ENCODE data around the gene NCOA7. TPM values are rescaled to one million over a fixed set of nuclear protein-coding genes. Genes with fewer than 3 reads are reported as not detected.

Gene NCOA7
- total RNA-seq, 1 experiment from 2014 or later, result 13.8 TPM

DNA sequence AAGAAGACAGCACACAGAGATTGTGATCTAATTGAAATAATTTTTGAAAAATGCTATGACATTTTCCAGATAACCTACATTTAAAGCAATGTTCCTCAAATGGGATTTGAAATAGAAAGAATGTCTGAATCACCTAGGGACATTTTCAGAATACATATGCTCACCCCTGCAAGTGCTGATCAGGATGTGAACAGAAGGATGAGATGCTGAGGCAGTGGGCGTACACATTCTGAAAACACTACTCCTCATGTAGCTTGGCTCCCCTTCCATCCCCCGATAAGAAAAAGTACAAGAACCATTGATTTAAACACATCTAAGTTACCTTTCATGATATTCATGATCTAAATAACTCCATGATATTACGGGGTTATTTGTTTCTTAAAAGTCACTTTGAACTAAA is 136.0 kb downstream of the NCOA7 start:
- no peak for DNase-seq (ENCODE audit: low read depth, low spot score)
- TF ChIP-seq CEBPB (IDR thresholded peaks at IDR 0.05; ENCODE audit: low read depth) (no peak), ELF1 (IDR thresholded peaks at IDR 0.05; ENCODE audit: borderline replicate concordance, low read depth) (no peak), SRF (IDR thresholded peaks at IDR 0.05; ENCODE audit: low read depth) (no peak), MAX (IDR thresholded peaks at IDR 0.05) (no peak), FOSL1 (IDR thresholded peaks at IDR 0.05; ENCODE audit: low read depth) (no peak), SIN3A (IDR thresholded peaks at IDR 0.05; ENCODE audit: low read depth) (no peak), ZNF274 (IDR thresholded peaks at IDR 0.05; ENCODE audit: low read depth, low read length) (no peak), EGR1 (IDR thresholded peaks at IDR 0.05; ENCODE audit: low read depth) (no peak), SP1 (IDR thresholded peaks at IDR 0.05; ENCODE audit: low read depth) (no peak), EZH2phosphoT487 (IDR thresholded peaks at IDR 0.05; ENCODE audit: borderline replicate concordance) (no peak), ZFX (IDR thresholded peaks at IDR 0.05) (no peak), JUND (IDR thresholded peaks at IDR 0.05) (no peak), CBX3 (IDR thresholded peaks at IDR 0.05; ENCODE audit: low read depth) (no peak), YY1 (IDR thresholded peaks at IDR 0.05; ENCODE audit: extremely low read depth, insufficient replicate concordance, low read depth, low read length) (no peak), POLR2A (IDR thresholded peaks at IDR 0.05; ENCODE audit: borderline replicate concordance, extremely low read depth, insufficient read depth, insufficient read length) (no peak), TCF7L2 (IDR thresholded peaks at IDR 0.05; ENCODE audit: borderline replicate concordance, extremely low read depth, insufficient read depth, insufficient read length) (no peak), POLR2AphosphoS5 (IDR thresholded peaks at IDR 0.05; ENCODE audit: low read depth, low read length) (no peak)
- TF ChIP-seq, protein P1, sequence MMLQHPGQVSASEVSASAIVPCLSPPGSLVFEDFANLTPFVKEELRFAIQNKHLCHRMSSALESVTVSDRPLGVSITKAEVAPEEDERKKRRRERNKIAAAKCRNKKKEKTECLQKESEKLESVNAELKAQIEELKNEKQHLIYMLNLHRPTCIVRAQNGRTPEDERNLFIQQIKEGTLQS (IDR thresholded peaks at IDR 0.05), result no peak
- TF ChIP-seq, protein P2, sequence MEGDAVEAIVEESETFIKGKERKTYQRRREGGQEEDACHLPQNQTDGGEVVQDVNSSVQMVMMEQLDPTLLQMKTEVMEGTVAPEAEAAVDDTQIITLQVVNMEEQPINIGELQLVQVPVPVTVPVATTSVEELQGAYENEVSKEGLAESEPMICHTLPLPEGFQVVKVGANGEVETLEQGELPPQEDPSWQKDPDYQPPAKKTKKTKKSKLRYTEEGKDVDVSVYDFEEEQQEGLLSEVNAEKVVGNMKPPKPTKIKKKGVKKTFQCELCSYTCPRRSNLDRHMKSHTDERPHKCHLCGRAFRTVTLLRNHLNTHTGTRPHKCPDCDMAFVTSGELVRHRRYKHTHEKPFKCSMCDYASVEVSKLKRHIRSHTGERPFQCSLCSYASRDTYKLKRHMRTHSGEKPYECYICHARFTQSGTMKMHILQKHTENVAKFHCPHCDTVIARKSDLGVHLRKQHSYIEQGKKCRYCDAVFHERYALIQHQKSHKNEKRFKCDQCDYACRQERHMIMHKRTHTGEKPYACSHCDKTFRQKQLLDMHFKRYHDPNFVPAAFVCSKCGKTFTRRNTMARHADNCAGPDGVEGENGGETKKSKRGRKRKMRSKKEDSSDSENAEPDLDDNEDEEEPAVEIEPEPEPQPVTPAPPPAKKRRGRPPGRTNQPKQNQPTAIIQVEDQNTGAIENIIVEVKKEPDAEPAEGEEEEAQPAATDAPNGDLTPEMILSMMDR (IDR thresholded peaks at IDR 0.05 in 2 of 3, conservative IDR thresholded peaks at IDR 0.05 in 1 of 3; ENCODE audit: borderline replicate concordance in 1 of 3, insufficient read depth in 1 of 3, low read depth in 2 of 3, low read length in 2 of 3), result no peak
- TF ChIP-seq, protein P3, sequence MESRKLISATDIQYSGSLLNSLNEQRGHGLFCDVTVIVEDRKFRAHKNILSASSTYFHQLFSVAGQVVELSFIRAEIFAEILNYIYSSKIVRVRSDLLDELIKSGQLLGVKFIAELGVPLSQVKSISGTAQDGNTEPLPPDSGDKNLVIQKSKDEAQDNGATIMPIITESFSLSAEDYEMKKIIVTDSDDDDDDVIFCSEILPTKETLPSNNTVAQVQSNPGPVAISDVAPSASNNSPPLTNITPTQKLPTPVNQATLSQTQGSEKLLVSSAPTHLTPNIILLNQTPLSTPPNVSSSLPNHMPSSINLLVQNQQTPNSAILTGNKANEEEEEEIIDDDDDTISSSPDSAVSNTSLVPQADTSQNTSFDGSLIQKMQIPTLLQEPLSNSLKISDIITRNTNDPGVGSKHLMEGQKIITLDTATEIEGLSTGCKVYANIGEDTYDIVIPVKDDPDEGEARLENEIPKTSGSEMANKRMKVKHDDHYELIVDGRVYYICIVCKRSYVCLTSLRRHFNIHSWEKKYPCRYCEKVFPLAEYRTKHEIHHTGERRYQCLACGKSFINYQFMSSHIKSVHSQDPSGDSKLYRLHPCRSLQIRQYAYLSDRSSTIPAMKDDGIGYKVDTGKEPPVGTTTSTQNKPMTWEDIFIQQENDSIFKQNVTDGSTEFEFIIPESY (IDR thresholded peaks at IDR 0.05; ENCODE audit: extremely low read depth, insufficient replicate concordance, low read length), result no peak
- no peaks in the 10 kb centered on the region for H3K9me3 ChIP-seq (ENCODE audit: control insufficient read depth in 1 of 2, insufficient read depth in 1 of 2, low read depth in 1 of 2, low read length in 2 of 2)
- no peak overlapping the region for H3K4me3 ChIP-seq (replicated peaks in 1 of 2; ENCODE audit: low read depth in 1 of 2, low read length in 2 of 2)
- 0 out of 4 replicates have a peak, but pooled peaks cover 0 to 3% of the 10 kb centered on the region in 2 experiments for H3K36me3 ChIP-seq (ENCODE audit: control insufficient read depth in 1 of 2, insufficient read depth in 2 of 2, low read length in 2 of 2)
- RAD21 ChIA-PET (ENCODE audit: low non-redundant PET in 1 of 2, low total read pairs in 2 of 2, uncharacterized antibody in 2 of 2, unreplicated experiment in 2 of 2), result no interaction called here
- H3K9me2 ChIP-seq (ENCODE audit: insufficient read depth), result no peaks in the 10 kb centered on the region
- H2AFZ ChIP-seq (ENCODE audit: low read depth, low read length, poor library complexity, severe bottlenecking), result no peak overlapping the region
- no peak overlapping the region for H3K9ac ChIP-seq (ENCODE audit: low read length)
- intact Hi-C loops (cut with micrococcal nuclease), result no loop called here
- POLR2A ChIA-PET, result no interaction called here
- H3K4me2 ChIP-seq (ENCODE audit: low read length), result no peak overlapping the region
- no peaks in the 10 kb centered on the region for H3K27me3 ChIP-seq (ENCODE audit: insufficient read depth, low read length)
- no peak for ATAC-seq
- no peaks in the 10 kb centered on the region for H4K20me1 ChIP-seq (ENCODE audit: insufficient read depth)
- no TSS peak for BruUV-seq (replicated peaks)
- CTCF ChIA-PET, result no interaction called here
- H3K4me1 ChIP-seq (ENCODE audit: control insufficient read depth in 1 of 2, insufficient read depth in 2 of 2, low read length in 2 of 2), result peaks cover 4 to 15% of the 10 kb centered on the region in 2 experiments
- H3K79me2 ChIP-seq (ENCODE audit: insufficient read depth, low read length), result no peaks in the 10 kb centered on the region
- H3K27ac ChIP-seq (ENCODE audit: low read depth, low read length), result no peak overlapping the region
